C4-2B (cell line): ENCODE results near the gene UAP1L1.

ENCODE experiments used
- ZFX ChIP-seq: fragments of 450-650 bp; IDR thresholded peaks from 2 replicates; pipeline ENCODE4 v1.6.1; 2017
- TF ChIP-seq, protein P1 (sequence below): fragments of 450-650 bp; conservative IDR thresholded peaks from 2 replicates; pipeline ENCODE4 v1.5.1; 2017; ENCODE audit warnings: mild to moderate bottlenecking

DNA sequence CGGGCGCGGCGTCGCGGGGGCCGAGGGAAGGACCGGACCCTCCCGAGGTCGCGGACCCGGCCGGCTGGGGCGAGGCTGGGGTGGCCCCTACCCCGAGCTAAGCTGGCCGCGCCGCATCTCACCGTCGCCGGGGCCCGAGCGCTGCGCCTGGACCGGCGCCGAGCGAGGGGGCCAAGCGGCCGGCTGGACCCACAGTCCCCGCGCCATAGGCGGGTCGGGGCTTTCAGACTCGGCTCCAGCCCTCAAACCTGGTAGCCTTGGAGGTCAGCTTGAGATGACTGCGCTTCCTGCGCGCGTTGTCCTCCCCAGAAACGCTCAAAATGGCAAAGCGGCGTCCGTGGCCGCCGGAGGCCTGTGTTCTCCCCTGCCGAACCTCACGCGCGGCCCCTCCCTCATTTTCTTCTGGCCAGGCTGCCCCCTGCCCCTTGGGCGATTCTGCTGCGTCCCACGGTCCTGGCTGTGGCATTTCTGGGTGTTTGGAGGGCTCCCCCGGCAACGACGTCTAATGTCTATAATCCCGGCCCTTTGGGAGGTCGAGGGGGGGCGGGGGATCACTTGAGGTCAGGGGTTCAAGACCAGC lies 52.9 kb downstream of the UAP1L1 start:
- TF ChIP-seq, protein P1, sequence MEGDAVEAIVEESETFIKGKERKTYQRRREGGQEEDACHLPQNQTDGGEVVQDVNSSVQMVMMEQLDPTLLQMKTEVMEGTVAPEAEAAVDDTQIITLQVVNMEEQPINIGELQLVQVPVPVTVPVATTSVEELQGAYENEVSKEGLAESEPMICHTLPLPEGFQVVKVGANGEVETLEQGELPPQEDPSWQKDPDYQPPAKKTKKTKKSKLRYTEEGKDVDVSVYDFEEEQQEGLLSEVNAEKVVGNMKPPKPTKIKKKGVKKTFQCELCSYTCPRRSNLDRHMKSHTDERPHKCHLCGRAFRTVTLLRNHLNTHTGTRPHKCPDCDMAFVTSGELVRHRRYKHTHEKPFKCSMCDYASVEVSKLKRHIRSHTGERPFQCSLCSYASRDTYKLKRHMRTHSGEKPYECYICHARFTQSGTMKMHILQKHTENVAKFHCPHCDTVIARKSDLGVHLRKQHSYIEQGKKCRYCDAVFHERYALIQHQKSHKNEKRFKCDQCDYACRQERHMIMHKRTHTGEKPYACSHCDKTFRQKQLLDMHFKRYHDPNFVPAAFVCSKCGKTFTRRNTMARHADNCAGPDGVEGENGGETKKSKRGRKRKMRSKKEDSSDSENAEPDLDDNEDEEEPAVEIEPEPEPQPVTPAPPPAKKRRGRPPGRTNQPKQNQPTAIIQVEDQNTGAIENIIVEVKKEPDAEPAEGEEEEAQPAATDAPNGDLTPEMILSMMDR: no peak
- no peak for TF ChIP-seq ZFX
